ENCODE measurements around the gene AK4.

The AK4 gene

GRCh38 chr1:65210325-65210724 lies 62.3 kb downstream of the AK4 start:
- no peak for TF ChIP-seq CTCF (IDR thresholded peaks at IDR 0.05; ENCODE audit: borderline replicate concordance, control extremely low read depth, extremely low read depth, insufficient read depth, missing control alignments)
- no peak for DNase-seq (ENCODE audit: low spot score)
- in situ Hi-C loops (cut with MboI; ENCODE audit: low sequenced_read_pairs, unreplicated experiment), result no loop called here

GRCh38 chr1:65211331-65211730 lies 63.3 kb downstream of the AK4 start:
- TF ChIP-seq CTCF (IDR thresholded peaks at IDR 0.05; ENCODE audit: borderline replicate concordance, control extremely low read depth, extremely low read depth, insufficient read depth, missing control alignments), result no peak
- in situ Hi-C loops (cut with MboI; ENCODE audit: low sequenced_read_pairs, unreplicated experiment), result no loop called here
- no peak for DNase-seq (ENCODE audit: low spot score)

- in situ Hi-C loops (cut with MboI; ENCODE audit: low sequenced_read_pairs, unreplicated experiment), result no loop called here
- no peak for DNase-seq (ENCODE audit: low spot score)
- no peak for TF ChIP-seq CTCF (IDR thresholded peaks at IDR 0.05; ENCODE audit: borderline replicate concordance, control extremely low read depth, extremely low read depth, insufficient read depth, missing control alignments)
Observed at GRCh38 chr1:65213271-65214023, 65.4 kb downstream of the AK4 start.

- DNase-seq (ENCODE audit: low spot score), result no peak
- TF ChIP-seq CTCF (IDR thresholded peaks at IDR 0.05; ENCODE audit: borderline replicate concordance, control extremely low read depth, extremely low read depth, insufficient read depth, missing control alignments), result no peak
- in situ Hi-C loops (cut with MboI; ENCODE audit: low sequenced_read_pairs, unreplicated experiment), result no loop called here
Observed at GRCh38 chr1:65214340-65215027, 66.5 kb downstream of the AK4 start.

GRCh38 chr1:65216989-65217388 lies 69.0 kb downstream of the AK4 start:
- in situ Hi-C loops (cut with MboI; ENCODE audit: low sequenced_read_pairs, unreplicated experiment), result no loop called here
- TF ChIP-seq CTCF (IDR thresholded peaks at IDR 0.05; ENCODE audit: borderline replicate concordance, control extremely low read depth, extremely low read depth, insufficient read depth, missing control alignments), result no peak
- DNase-seq (ENCODE audit: low spot score), result no peak

- no peak for DNase-seq (ENCODE audit: low spot score)
- in situ Hi-C loops (cut with MboI; ENCODE audit: low sequenced_read_pairs, unreplicated experiment), result no loop called here
Observed at GRCh38 chr1:65221638-65222339, 73.8 kb downstream of the AK4 start.

More at GRCh38 chr1:65221638-65222339, 73.8 kb downstream of the AK4 start:
- TF ChIP-seq CTCF (IDR thresholded peaks at IDR 0.05; ENCODE audit: borderline replicate concordance, control extremely low read depth, extremely low read depth, insufficient read depth, missing control alignments), result no peak
